SH-SY5Y (cell line): Measurements from ENCODE around the gene CMC1.

Experiments
- GATA2 ChIP-seq: IDR thresholded peaks from 2 replicates; pipeline ENCODE4 v1.6.1; 2011; ENCODE audit warnings: mild to moderate bottlenecking, low read depth, low read length
- GATA3 ChIP-seq: IDR thresholded peaks from 2 replicates; pipeline ENCODE4 v1.6.1; 2011; ENCODE audit warnings: low read depth, mild to moderate bottlenecking, low read length, moderate library complexity

CMC1 gene

DNA sequence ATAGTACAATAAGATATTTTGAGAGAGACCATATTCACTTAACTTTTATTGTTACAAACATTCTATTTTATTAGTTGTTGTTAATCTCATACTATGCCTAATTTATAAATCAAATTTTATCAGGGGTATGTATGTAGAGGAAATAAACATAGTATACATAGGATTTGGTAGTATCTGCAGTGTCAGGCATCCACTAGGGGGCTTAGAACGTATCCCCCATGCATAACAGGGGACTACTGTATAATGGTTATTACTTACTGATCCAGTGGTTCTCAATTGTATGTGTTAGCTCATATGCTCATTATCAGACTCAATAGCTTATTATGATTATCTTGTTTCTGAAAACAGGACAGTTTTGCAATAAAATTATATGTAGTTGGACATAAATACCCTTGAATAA is 27.6 kb downstream of the CMC1 start:
- TF ChIP-seq GATA3 (no peak), GATA2 (no peak)

DNA sequence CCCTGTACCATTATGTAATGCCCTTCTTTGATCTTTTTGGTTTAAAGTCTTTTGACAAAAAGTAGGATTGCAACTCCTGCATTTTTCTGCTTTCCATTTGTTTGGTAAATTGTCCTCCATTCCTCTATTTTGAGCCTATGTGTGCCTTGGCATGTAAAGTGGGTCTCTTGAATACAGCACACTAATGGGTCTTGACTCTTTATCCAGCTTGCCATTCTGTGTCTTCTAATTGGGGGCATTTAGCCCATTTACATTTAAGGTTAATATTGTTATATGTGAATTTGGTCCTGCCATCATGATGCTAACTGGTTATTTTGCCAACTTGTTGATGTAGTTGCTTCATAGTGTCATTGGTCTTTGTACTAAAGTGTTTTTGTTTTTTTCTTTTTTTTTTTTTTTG is 32.4 kb downstream of the CMC1 start:
- no peak for TF ChIP-seq GATA3
- TF ChIP-seq GATA2: no peak

DNA sequence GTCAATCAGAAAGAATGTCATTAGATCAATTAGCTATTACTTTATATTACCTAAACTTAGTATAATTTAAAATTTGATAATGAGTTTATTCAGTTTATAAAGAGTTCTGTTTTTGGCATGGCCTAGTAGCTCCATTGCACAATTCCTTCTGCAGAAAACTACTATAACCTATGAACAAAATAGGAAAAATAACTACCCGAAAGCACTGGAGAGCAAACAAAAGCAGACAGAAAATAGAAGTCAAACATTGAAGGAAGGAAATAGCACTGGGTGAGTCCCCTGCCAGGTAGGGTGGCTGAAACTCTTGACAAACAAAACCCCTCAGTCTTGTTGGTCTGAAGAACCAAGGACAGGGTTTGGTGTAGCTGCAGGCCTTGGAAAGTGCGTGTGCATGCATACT is 37.5 kb downstream of the CMC1 start:
- TF ChIP-seq GATA3 (no peak), GATA2 (no peak)

DNA sequence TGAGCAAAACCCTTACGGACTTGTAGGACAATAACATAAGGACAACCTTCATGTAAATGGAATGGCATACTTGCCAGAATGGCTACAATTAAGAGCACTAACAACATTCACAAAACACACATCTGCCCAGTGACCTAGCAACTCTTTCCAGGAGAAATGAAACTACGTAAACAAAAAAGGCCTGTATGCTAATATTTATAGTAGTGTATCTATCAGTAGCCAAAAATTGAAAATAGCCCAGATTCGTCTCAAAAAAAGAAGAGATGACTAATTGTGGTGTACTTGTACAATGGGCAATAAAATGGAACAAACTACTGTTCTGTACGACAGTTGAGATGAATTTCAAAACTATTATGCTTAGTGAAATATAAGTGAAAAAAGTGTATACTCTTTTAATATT is 38.4 kb downstream of the CMC1 start:
- TF ChIP-seq GATA3 (no peak), GATA2 (no peak)

DNA sequence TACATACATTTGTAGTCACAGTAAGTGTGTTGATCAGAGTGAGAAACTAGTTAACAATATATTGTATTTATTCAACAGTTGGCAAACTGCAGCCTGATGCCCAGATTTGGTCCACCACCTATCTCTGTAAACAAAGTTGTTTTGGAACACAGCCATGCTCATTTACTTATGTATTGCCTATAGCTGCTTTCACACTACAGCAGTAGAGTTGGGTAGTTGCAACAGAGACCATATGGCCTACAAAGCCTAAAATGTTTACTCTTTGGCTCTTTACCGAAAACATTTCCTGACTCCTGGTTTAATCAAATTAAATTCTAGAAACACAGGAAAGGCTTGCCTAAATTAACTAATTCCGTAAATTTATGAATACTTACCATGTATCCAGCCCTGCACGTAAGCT is 39.4 kb downstream of the CMC1 start:
- TF ChIP-seq GATA3 (no peak), GATA2 (no peak)

DNA sequence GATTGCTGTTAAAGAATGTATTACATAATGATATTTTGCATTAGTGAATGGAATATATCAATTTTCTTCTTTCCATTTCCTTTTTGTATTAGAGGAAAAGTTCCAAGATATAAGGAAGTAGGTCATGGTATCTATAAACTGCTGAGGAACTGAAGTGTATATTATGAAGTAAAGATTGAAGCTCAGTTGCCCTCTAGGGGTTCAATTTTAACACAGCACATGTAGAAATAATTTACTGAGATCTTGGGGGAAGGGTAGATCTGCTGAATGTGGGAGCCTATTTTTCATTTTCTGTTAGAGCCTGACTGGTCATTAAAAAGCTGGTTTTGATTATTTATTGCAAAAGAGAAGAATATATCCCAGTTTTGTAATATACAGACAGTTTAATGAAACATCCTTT is 45.2 kb downstream of the CMC1 start:
- TF ChIP-seq GATA2: no peak
- no peak for TF ChIP-seq GATA3

DNA sequence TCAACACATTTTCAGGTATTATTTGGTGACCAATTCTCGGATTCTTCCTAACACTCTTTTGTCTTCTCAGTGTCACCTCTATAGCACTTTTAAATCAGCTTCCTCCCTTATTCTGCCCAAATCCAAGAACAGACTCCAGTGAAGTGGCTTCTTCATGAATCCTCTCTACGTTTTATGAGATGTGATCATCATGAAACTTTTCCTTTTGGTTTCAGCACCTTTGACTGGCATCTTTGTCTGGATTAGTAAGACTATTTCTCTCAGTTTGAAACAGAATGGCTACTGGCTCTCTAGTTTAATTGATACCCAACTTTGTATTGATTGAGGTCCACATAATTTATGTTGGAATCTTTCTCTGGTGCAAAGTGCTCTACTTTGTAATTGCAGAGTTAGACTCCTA is 45.6 kb downstream of the CMC1 start:
- TF ChIP-seq GATA2 (no peak), GATA3 (no peak)

DNA sequence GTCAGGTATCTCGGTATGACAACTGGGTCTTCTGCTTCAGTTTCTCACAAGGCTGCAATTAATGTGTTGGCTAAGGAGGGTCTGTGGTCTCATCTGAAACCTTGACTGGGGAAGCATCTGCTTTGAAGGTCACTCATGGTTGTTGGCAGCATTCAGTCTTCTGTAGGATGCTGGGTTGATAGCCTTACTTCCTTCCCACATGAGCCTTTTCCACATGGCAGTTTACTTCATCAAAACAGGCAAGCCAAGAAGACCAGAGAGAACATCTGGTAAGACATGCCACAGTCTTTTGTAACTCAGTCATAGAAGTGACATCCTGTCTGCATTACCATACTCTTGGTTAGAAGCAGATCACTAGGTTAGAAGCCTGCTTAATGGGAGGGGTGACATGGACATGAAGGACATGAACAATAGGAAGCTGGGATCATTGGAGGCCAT is 49.5 kb downstream of the CMC1 start:
- no peak for TF ChIP-seq GATA3
- TF ChIP-seq GATA2: no peak

DNA sequence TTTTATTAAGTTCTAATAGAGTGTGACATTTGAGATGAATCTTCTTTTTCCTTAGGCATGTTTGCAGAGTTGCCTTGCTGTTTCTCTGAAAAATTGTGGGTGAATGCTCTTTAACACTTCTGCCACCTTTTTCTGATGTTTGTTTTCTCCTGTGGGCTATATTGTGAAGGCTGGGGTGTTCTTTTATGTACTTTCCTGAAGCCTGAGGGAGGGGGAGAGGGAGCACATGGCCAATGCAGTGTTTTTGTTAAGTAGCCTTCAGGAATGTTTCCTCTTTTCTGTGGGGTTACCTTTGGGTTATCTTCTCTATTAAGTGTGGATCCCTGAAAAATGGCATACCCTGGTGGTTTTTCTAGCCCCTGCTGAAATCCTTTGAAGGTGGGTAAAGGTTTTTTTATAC is 50.2 kb downstream of the CMC1 start:
- TF ChIP-seq GATA3 (no peak), GATA2 (no peak)

DNA sequence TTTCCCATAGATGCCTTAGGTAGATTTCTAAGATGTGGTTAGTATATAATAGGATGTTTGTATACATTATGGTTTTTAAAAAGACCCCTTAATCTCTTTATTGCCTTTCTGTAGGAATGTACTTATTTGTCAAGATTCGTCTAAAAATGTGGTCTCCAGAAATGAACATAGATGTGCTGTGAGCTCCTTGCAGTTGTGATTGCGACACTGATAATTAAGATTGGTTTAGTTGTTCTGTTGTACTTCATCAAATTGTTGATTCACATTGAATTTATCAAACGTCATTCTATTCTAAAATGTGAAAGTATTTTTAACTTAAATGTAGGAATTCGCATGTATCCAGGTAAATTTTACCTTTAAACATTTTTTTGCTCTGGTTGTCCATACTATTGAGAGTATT is 51.2 kb downstream of the CMC1 start:
- TF ChIP-seq GATA3 (no peak), GATA2 (no peak)

DNA sequence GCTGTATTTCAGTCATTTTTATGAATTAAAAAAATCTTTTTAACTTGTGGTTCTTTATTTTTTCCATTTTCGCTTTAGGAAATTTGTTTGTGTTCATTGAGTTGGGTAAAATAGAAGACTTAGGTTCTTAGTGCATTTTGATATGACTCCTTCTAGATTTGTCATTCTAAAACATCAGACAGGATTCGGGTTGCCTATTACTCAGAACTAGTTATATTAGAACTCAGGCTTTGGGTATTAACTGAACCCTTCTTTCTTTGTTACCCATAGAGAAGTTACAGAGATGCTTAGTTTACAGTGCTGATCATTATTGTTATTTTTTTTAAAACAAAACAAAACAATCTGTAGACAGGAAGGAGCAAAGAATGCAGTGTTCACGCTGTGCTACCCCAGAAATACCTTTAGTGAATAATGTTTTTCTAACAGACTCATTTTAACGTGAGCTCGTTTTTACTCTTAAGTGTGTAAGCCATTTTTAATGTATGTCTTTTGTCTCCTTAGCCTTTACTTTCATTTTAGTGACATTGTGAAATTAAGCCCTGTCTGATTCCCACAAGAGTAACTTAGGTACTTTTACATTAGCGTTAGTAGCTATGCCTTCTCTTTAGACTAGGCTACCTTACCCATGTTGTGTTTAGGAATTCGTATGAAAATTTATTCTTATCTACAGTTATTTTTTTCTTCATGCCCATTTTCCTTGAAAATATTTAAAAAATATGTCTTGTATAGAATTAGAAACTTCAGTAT is 53.4 kb downstream of the CMC1 start:
- TF ChIP-seq GATA2 (no peak), GATA3 (no peak)

DNA sequence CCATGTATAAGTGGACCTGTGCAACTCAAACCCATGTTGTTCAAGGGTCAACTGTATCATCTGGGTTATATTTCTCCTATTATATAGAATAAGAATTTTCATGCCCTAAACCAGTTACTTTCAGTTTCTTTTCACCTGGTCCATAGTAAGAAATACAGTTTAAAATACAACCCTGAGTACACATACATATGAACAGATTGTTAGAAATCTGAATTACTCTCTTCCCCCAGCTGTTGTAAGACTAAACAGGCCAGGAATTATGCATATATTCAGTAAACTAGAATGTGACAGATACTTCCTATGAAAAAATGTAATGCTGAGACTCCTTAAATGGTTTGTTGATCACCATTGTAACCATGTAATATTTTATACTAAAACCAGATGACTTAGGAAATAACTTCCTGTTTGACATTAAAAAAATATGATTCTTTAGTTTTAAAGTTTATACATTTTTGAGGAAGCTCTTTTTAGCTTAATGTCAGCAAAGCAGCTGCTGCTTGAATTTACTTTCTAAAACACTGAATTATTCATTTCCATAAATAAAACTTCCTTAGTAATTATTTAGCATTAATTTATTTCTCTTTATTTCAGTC is 54.6 kb downstream of the CMC1 start:
- TF ChIP-seq GATA3 (no peak), GATA2 (no peak)

DNA sequence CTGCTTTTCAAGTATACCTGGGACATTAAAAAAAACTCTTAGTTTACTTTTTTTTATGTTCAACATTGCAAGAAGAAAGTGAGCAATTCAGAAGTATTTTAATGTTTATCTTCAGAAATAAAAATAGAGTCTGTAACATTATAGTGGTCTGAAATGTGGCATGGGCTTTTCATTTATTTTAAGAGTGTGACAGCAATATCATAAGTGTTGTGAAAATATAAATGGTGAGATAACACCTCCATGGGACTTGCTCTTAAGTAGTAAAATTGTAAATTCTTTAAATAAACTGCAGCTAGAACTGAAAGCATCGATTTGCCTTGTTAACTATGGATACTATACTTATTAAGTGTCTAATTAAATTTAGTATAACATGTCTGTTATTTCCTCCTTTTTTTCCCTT is 58.3 kb downstream of the CMC1 start:
- TF ChIP-seq GATA2: no peak
- no peak for TF ChIP-seq GATA3

DNA sequence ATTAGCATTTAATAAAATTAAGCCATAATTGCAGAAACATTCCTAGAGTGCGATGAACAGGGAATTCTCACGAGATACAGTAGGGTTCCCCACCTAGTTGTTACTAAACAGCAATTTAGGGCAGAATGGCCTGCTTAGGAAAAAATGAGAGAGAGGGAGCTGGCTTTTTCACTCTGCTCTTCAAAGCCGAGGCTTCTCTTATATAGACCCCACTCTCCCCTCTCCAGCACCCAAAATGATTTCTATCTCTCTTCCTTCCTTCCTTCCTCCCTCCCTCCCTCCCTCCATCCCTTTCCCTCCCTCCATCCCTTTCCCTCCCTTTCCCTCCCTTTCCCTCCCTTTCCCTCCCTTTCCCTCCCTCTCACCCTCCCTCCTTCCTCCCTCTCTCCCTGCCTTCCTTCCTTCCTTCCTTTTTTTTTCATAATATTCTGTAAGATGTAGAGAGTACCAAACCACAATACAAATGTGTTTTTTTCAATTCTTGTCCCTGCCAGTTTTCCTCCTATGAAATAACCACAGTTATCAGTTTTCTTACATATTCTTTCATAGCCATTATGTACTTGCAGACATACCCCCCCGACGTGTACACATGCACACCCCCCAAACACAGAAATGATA is 59.0 kb downstream of the CMC1 start:
- TF ChIP-seq GATA2: no peak

DNA sequence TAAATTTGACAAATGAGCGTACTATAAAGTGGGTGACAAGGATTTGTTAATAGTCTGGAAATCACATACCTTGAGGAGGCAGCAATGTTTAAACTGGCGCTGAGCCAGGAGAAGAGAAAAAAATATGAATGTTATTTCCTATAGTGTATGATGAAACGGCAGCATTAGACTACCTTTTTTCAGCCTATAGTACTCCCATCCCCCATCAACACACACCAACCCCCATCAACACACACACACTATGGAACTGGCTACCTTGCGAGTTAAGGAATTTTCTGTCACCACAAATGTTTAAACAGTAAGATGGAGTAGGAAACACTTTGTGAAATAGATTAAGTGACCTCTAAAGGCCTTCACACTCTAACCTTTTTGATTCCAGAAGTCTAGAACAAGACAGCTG is 60.3 kb downstream of the CMC1 start:
- TF ChIP-seq GATA2 (no peak), GATA3 (no peak)

DNA sequence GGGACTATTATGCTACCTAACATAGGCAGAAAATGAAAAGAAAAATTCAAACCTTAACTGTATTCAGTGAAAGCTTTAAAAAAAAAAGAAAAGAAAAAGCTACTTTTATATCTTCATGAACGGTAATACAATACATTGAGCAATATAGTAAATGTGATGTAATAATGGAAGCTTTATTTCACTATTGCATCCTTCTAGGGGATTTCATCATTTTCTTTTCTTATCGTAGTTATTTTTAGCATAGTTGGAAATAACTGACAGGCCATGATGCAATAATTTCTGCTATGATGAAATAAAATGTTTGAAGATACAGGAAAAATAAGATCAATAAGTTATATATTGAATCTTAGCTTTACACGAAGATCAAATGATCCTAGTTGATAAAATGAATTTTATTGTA is 66.8 kb downstream of the CMC1 start:
- no peak for TF ChIP-seq GATA3
- no peak for TF ChIP-seq GATA2
